K562 (cell line): ENCODE measurements around the gene ZNF799. TPM values are rescaled to one million over a fixed set of nuclear protein-coding genes. Genes with fewer than 3 reads are reported as not detected.
"Not testable (repeated sequence)": the region's sequence is repeated elsewhere in the genome, so short reads cannot be mapped to it uniquely, and the experiment has no call there.

Source experiments
- ATAC-seq: fragments of 200-7000 bp; cut with Tn5 transposase; 3 replicates; pipeline ENCODE4 v1.9.1; 2020; ENCODE audit warnings: moderate library complexity
- BruUV-seq: library from RNA; stranded (reverse); fragments of 400-500 nt; replicated peaks from 2 replicates; lab custom pipeline; 2021; lab: Mats Ljungman, UMichigan
- CTCF ChIA-PET: fragments of 300-600 bp; formaldehyde crosslinking; extraction: SDS; loops from one replicate; lab custom pipeline; 2021; ENCODE audit warnings: low intra/inter-chr PET ratio; lab: Yijun Ruan, JAX
- POLR2A ChIA-PET: fragments of 300-600, 350-650 bp; sonication (Branson Sonifier 250); formaldehyde crosslinking; extraction: SDS; loops from one replicate; lab custom pipeline; 2021; ENCODE audit warnings: antibody characterized with exemption, inconsistent platforms; lab: Yijun Ruan, JAX
- DNase-seq, 4 experiments: peaks; one replicate each; pipeline versions ENCODE4 v3.0.0 to v3.0.0-alpha.2; 2011 to 2018; ENCODE audit warnings: low spot score in 3 of 4, mixed read lengths in 3 of 4; ENCODE audit errors: extremely low read depth in 1 of 4
- FAIRE-seq: peaks from 2 replicates; lab custom pipeline; 2011; peaks lifted over from hg19 to GRCh38; lab: Jason Lieb, UNC
- H2AFZ ChIP-seq: 2 replicates; pipeline ENCODE4 v1.6.0; 2011; ENCODE audit warnings: low read depth, low read length, control low read depth, inconsistent platforms
- H3K27ac ChIP-seq: fragments of 200-600 bp; 3 replicates; pipeline ENCODE4 v1.8.0; 2011; ENCODE audit warnings: low read depth, mild to moderate bottlenecking, control low read depth, inconsistent platforms, low read length, moderate library complexity, mixed read lengths; ENCODE audit errors: extremely low read depth
- H3K27me3 ChIP-seq, 2 experiments: fragments of 300-600 bp in 1 of 2; 2 replicates in 1 of 2; 3 replicates in 1 of 2; pipeline versions ENCODE4 v1.6.0 to v1.8.0; 2011; ENCODE audit warnings: inconsistent platforms in 2 of 2, low read length in 2 of 2, mild to moderate bottlenecking in 1 of 2, mixed read lengths in 1 of 2, moderate library complexity in 1 of 2; ENCODE audit not compliant: control insufficient read depth in 2 of 2, insufficient read depth in 2 of 2
- H3K36me3 ChIP-seq: fragments of 300-600 bp; 3 replicates; pipeline ENCODE4 v1.8.0; 2011; ENCODE audit warnings: mild to moderate bottlenecking, low read length, inconsistent platforms; ENCODE audit not compliant: control insufficient read depth, insufficient read depth
- H3K4me1 ChIP-seq, 2 experiments: fragments of 200-600 bp in 1 of 2; replicated peaks in 1 of 2; 2 replicates in 1 of 2; 3 replicates in 1 of 2; pipeline versions ENCODE4 v1.5.1 to v1.8.0; 2011; ENCODE audit warnings: inconsistent platforms in 2 of 2, low read length in 2 of 2, mild to moderate bottlenecking in 1 of 2, mixed read lengths in 1 of 2, moderate library complexity in 1 of 2; ENCODE audit not compliant: control insufficient read depth in 2 of 2, insufficient read depth in 2 of 2
- H3K4me2 ChIP-seq: 2 replicates; pipeline ENCODE4 v1.6.1; 2011; ENCODE audit warnings: low read length, control low read depth, inconsistent platforms, mixed read lengths; ENCODE audit not compliant: insufficient read depth
- H3K4me3 ChIP-seq: fragments of 200-600 bp; sonication (generic), shearing (Covaris generic); 2 replicates; pipeline ENCODE4 v1.5.1; 2016; ENCODE audit warnings: control low read depth, inconsistent platforms
- H3K79me2 ChIP-seq: fragments of 200-600 bp; 3 replicates; pipeline ENCODE4 v1.8.0; 2011; ENCODE audit warnings: low read length, inconsistent platforms; ENCODE audit not compliant: control insufficient read depth, insufficient read depth
- H3K9ac ChIP-seq, 2 experiments: 2 replicates each; pipeline versions ENCODE4 v1.6.0 to v1.6.1; 2011; ENCODE audit warnings: low read depth in 2 of 2, low read length in 2 of 2, control low read depth in 1 of 2, inconsistent platforms in 1 of 2, mild to moderate bottlenecking in 1 of 2, mixed read lengths in 1 of 2; ENCODE audit not compliant: insufficient read depth in 1 of 2
- H3K9me1 ChIP-seq: one replicate; pipeline ENCODE4 v1.6.0; 2011; ENCODE audit warnings: inconsistent platforms, mild to moderate bottlenecking, low read length, moderate library complexity; ENCODE audit not compliant: control insufficient read depth, insufficient read depth
- H3K9me3 ChIP-seq: replicated peaks from 2 replicates; pipeline ENCODE4 v1.5.1; 2011; ENCODE audit warnings: low read depth, low read length, inconsistent platforms; ENCODE audit not compliant: control insufficient read depth, insufficient read depth
- H4K20me1 ChIP-seq: replicated peaks from 2 replicates; pipeline ENCODE4 v1.6.1; 2011; ENCODE audit warnings: low read length, inconsistent platforms, mixed read lengths; ENCODE audit not compliant: control insufficient read depth, insufficient read depth
- ARID1B ChIP-seq: fragments of 450-650 bp; IDR thresholded peaks from 2 replicates; pipeline ENCODE4 v1.6.1; 2016; ENCODE audit warnings: antibody characterized with exemption, mild to moderate bottlenecking, inconsistent platforms
- ESRRA ChIP-seq: fragments of 450-650 bp; IDR thresholded peaks from 2 replicates; pipeline ENCODE4 v1.6.1; 2014; ENCODE audit warnings: low read depth, mild to moderate bottlenecking, moderate library complexity, borderline replicate concordance
- GATA2 ChIP-seq: sonication (generic); formaldehyde crosslinking; IDR thresholded peaks from 2 replicates; pipeline ENCODE4 v1.4.0; 2020; ENCODE audit warnings: mild to moderate bottlenecking, missing genetic modification reagents
- SRF ChIP-seq, 2 experiments: fragments of 250-450, 450-650 bp in 1 of 2; sonication (Bioruptor Pico) in 1 of 2; sonication (generic) in 1 of 2; formaldehyde crosslinking; IDR thresholded peaks; 2 replicates each; pipeline versions ENCODE4 v1.5.0 to v1.5.1; 2020 to 2022; ENCODE audit warnings: mild to moderate bottlenecking in 1 of 2, missing genetic modification reagents in 1 of 2
- ZNF75A ChIP-seq: fragments of 450-650 bp; formaldehyde crosslinking; IDR thresholded peaks from 2 replicates; pipeline ENCODE4 v1.4.0; 2020; ENCODE audit warnings: mild to moderate bottlenecking
- WGBS: fragments of 100-300 bp; shearing (Covaris generic); methylation state at CpG from one replicate; pipeline ENCODE4 v1.1.6; 2016; ENCODE audit warnings: low coverage, mixed read lengths; ENCODE audit not compliant: insufficient coverage; ENCODE audit errors: missing lambda C conversion rate; 5-methylcytosine and 5-hydroxymethylcytosine counted together
- in situ Hi-C: fragments of 300-500 bp; cut with MboI; formaldehyde crosslinking; loops from 4 replicates; pipeline ENCODE4 v1.15.0; 2018; ENCODE audit warnings: inconsistent platforms, mixed read lengths
- intact Hi-C: fragments of 100-400 bp; cut with micrococcal nuclease; formaldehyde crosslinking; loops from 2 replicates; pipeline ENCODE4 v1.14.2; 2022
- polyA plus RNA-seq, 8 experiments: library from polyadenylated mRNA; depleted of rRNA in 4 of 8; stranded (reverse) in 5 of 8; unstranded in 3 of 8; fragments of >200 nt; fragmentation: Nextera tagmentation in 2 of 8; fragmentation: Illumina TruSeq in 1 of 8; extraction: Ambion mirVana in 2 of 8; extraction: Trizol in 1 of 8; gene quantifications; 2 replicates each; pipeline versions ENCODE4 v1.2.1 to v1.2.3, GENCODE V29; 2011 to 2014; ENCODE audit warnings: inconsistent platforms in 1 of 8, missing spikeins in 1 of 8
- total RNA-seq, 7 experiments: library from RNA; depleted of rRNA in 6 of 7; stranded (reverse); fragments of >200 nt in 6 of 7; fragmentation: Illumina TruSeq in 2 of 7; extraction: Trizol in 2 of 7; gene quantifications; 2 replicates each; pipeline versions ENCODE4 v1.2.1 to v1.2.3, GENCODE V29; 2011 to 2021; ENCODE audit warnings: low replicate concordance in 1 of 7
- TF ChIP-seq, protein P1 (sequence below), 3 experiments: IDR thresholded peaks in 2 of 3; conservative IDR thresholded peaks in 1 of 3; 2 replicates each; pipeline ENCODE4 v1.5.1; 2011 to 2012; ENCODE audit warnings: low read length in 3 of 3, mild to moderate bottlenecking in 3 of 3, control low read depth in 2 of 3, improper control_type of control experiment in 1 of 3, inconsistent platforms in 1 of 3, low read depth in 1 of 3, mixed read lengths in 1 of 3, moderate library complexity in 1 of 3; ENCODE audit not compliant: insufficient read depth in 2 of 3

The ZNF799 gene
- total and polyA plus RNA-seq, 9 of the 15 experiments (the other 6 are each of a cell fraction or from before 2014, with no cell fraction given), result 0.63 to 5.5 (median 2.9) TPM

DNA sequence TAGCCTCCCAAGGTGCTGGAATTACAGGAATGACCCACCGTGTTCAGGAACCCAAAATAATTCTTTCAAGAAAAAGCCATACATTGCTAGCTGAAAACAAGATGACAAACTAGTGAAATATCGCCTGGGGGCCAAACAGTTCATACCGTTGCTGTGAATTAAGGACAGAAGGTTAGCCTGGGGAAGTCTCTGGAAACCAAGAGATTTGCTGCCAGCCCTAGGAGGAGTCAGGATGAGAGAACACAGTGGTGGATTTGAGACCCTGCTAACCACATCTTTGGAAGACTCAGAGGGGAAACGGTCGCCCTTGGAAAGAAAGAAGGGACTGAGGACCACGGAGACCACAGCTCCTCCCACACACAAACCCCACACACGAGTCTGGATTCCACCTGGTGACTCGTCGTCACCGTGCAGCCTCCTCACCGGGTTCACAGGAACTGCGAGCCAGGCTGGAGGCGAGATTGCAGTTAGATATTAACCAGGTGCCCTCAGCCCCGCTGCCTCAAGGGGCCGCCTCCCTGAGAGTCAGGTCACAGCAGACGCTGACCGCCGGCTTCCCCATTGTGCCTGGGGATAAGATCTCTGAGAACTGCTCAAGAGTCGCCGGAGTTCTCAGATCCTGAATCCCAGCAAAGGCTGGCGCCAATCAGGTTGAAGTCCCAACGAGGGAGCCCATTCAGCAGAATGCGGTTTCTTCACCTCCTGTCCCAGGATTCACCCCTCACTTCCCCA lies 1.0 kb downstream of the ZNF799 start (continued):
- peak; percentile 37; the same call in 1 of the 2 replicates for TF ChIP-seq ESRRA
- peak; percentile 18; the same call in 1 of the 2 replicates for TF ChIP-seq ARID1B
- TF ChIP-seq SRF (CRISPR knock-in tag; IDR thresholded peaks at IDR 0.05), result peak in 1 of 2 experiments; percentile 26; a peak in 1 of 4 replicates
- TF ChIP-seq, protein P1, sequence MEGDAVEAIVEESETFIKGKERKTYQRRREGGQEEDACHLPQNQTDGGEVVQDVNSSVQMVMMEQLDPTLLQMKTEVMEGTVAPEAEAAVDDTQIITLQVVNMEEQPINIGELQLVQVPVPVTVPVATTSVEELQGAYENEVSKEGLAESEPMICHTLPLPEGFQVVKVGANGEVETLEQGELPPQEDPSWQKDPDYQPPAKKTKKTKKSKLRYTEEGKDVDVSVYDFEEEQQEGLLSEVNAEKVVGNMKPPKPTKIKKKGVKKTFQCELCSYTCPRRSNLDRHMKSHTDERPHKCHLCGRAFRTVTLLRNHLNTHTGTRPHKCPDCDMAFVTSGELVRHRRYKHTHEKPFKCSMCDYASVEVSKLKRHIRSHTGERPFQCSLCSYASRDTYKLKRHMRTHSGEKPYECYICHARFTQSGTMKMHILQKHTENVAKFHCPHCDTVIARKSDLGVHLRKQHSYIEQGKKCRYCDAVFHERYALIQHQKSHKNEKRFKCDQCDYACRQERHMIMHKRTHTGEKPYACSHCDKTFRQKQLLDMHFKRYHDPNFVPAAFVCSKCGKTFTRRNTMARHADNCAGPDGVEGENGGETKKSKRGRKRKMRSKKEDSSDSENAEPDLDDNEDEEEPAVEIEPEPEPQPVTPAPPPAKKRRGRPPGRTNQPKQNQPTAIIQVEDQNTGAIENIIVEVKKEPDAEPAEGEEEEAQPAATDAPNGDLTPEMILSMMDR (IDR thresholded peaks at IDR 0.05 in 2 of 3, conservative IDR thresholded peaks at IDR 0.05 in 1 of 3; ENCODE audit: insufficient read depth in 2 of 3, low read depth in 1 of 3, low read length in 3 of 3), result 0 out of 6 replicates have a peak, but pooled peaks of 1 of the 3 experiments have one; percentile 8
- peak; percentile 46; the same call in 1 of the 2 replicates for TF ChIP-seq GATA2 (CRISPR knock-in tag)

DNA sequence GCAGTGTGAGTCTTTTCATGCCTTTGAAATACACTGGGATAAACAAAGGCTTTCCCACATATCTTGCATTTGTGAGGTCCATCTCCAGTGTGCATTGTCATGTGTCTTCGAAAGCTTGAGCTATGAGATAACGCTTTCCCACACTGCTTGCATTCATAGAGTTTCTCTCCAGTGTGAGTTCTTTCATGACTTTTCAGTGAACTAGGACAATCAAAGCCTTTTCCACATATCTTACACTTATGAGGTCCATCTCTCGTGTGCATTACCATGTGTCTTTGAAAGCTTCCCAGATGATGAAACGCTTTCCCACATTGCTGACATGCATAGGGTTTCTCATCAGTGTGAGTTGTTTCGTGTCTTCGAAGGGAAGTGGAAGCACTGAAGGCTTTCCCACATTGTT lies 9.9 kb downstream of the ZNF799 start:
- WGBS, result 66% methylated on average over 6 of the region's 6 CpGs

DNA sequence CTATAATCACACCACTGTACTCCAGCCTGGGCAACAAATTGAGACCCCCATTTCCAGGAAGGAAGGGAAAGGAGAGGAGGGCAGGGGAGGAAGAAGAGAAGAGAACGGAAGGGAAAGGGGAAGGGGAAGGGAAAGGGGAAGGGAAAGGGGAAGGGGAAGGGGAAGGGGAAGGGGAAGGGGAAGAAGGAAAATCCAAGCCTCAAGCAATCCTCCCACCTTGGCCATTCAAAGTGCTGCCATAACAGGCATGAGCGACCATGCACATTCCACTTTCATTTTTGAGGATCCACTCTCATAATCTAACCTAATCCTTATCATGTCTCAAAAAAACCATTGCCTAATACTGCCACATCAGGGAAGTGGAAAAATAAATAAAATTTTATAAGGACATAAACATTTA lies 14.7 kb downstream of the ZNF799 start:
- H4K20me1 ChIP-seq, H3K79me2 ChIP-seq, H2AFZ ChIP-seq, ATAC-seq, H3K4me1 ChIP-seq, DNase-seq, FAIRE-seq, H3K27me3 ChIP-seq, H3K9me1 ChIP-seq, H3K9me3 ChIP-seq, intact Hi-C loops, BruUV-seq, H3K27ac ChIP-seq, H3K36me3 ChIP-seq, CTCF ChIA-PET, H3K4me2 ChIP-seq, H3K4me3 ChIP-seq, in situ Hi-C loops, H3K9ac ChIP-seq: not testable (repeated sequence)
- WGBS, result 83% methylated on average over 1 of the region's 2 CpGs
- POLR2A ChIA-PET, result interaction anchor here (0.6 to 0.8 kb wide), 2 partner anchors 14 to 21 kb away, joined by 4 to 6 read pairs; partner anchors contain the start of genes ZNF442 and ZNF799

More for the DNA sequence above, 9.9 kb downstream of the ZNF799 start:
- H2AFZ ChIP-seq, POLR2A ChIA-PET, intact Hi-C loops, in situ Hi-C loops, H3K4me2 ChIP-seq, DNase-seq, H3K4me1 ChIP-seq, H4K20me1 ChIP-seq, FAIRE-seq, H3K9me1 ChIP-seq, H3K27me3 ChIP-seq, H3K9me3 ChIP-seq, BruUV-seq, CTCF ChIA-PET: not testable (repeated sequence)
- peaks cover 11% of the 10 kb centered on the region; the same call in 2 of the 3 replicates for H3K36me3 ChIP-seq
- TF ChIP-seq ZNF75A (CRISPR knock-in tag), result 0 out of 2 replicates have a peak, but pooled peaks have one; percentile 71
- TF ChIP-seq, all 486 proteins: peak for 1; not testable (repeated sequence) for 485
- not testable (repeated sequence) for H3K27ac ChIP-seq, H3K4me3 ChIP-seq, ATAC-seq, H3K9ac ChIP-seq, H3K79me2 ChIP-seq
